Forelimb muscle (tissue), 1 donor: ENCODE data around the gene UNG. TPM values are rescaled to one million over a fixed set of nuclear protein-coding genes. Genes with fewer than 3 reads are reported as not detected.
"Not testable (repeated sequence)": the region's sequence is repeated elsewhere in the genome, so short reads cannot be mapped to it uniquely, and the experiment has no call there.

Experiments
- DNase-seq: peaks from one replicate; pipeline ENCODE4 v3.0.0-alpha.2; 2013; ENCODE audit warnings: low read depth
- polyA plus RNA-seq: library from polyadenylated mRNA; unstranded; fragments of 120-200 nt; gene quantifications from one replicate; pipeline ENCODE4 v1.2.1, GENCODE V29; 2013; ENCODE audit not compliant: insufficient read length

The UNG gene
- 22.3 TPM for polyA plus RNA-seq

DNA sequence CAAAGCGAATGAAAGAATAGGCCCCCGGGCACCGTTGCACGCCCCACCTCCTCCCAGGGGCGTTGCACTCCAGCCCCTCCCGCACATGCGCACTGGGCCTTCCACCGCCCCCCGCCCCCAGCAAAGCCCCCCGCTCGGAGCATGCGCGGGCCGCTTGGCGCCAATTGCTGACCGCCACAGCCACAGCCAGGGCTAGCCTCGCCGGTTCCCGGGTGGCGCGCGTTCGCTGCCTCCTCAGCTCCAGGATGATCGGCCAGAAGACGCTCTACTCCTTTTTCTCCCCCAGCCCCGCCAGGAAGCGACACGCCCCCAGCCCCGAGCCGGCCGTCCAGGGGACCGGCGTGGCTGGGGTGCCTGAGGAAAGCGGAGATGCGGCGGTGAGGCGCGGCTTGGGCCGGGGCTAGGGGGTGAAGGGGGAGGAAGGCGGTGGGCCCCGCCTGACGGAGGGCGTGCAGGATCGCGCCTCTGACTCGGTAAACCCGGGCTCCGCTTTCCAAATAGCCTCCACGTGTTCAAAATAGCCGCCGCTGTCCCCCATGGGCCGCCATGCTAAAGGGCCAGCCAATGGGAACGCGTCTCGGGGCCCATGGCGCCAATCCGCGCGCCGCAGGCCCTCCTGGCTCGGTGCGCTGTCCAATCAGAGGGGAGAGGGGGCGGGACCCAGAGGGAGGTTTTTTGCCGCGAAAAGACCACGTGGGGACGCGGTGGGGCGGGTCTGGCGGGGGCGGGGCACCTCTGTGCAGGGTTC is at the start of gene UNG:
UNG (plus strand) TSS at position 163 of the 748 bp plus-strand sequence; CDS start at position 246, 83 bp downstream.
- peak; percentile 87 for DNase-seq

DNA sequence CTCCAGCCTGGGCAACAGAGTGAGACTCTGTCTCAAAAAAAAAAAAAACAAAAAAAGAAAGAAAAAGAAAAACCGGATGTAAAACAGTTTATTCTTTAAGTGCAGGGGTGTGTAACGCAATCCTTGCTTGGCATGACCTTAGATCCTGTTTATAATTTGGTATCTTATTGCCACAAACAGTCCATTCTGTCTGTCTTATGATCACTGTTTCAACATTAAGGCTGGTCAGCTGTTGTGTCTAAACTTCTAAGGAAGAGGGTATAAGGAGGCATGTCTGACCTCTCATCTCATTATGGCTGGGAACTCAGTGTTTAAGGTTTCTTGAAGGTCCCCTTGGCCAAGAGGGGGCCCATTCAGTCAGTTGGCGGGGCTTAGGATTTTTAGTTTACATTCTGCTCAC is 48.7 kb upstream of the UNG start:
- not testable (repeated sequence) for DNase-seq

DNA sequence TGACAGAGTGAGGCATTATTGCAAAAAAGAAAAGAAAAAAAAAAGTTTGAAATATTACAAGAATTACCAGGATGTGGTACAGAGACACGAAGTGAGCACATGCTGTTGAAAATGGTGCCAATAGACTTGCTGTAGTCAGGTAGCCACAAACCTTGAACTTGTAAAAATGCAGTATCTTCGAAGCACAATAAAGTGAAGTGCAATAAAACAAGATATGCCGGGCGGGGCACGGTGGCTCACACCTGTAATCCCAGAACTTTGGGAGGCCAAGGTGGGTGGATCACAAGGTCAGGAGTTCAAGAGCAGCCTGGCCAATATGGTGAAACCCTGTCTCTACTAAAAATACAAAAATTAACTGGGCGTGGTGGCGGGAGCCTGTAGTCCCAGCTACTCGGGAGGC is 47.6 kb upstream of the UNG start:
- DNase-seq: not testable (repeated sequence)

DNA sequence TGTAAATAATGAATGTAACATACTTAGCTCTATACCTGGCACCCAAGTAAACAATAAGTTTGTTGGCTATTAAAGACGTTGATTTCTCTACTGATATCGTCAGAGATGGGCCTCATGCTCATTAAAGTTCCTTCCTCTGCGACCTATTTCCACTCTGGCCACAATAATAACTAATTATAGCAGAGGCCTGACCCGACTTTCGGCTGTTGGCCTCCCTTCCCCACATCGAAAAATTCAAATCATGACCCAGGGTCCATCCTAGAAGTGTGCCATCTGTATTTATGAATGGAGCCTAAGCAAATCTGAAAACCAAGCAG is 45.3 kb upstream of the UNG start:
- no peak for DNase-seq

DNA sequence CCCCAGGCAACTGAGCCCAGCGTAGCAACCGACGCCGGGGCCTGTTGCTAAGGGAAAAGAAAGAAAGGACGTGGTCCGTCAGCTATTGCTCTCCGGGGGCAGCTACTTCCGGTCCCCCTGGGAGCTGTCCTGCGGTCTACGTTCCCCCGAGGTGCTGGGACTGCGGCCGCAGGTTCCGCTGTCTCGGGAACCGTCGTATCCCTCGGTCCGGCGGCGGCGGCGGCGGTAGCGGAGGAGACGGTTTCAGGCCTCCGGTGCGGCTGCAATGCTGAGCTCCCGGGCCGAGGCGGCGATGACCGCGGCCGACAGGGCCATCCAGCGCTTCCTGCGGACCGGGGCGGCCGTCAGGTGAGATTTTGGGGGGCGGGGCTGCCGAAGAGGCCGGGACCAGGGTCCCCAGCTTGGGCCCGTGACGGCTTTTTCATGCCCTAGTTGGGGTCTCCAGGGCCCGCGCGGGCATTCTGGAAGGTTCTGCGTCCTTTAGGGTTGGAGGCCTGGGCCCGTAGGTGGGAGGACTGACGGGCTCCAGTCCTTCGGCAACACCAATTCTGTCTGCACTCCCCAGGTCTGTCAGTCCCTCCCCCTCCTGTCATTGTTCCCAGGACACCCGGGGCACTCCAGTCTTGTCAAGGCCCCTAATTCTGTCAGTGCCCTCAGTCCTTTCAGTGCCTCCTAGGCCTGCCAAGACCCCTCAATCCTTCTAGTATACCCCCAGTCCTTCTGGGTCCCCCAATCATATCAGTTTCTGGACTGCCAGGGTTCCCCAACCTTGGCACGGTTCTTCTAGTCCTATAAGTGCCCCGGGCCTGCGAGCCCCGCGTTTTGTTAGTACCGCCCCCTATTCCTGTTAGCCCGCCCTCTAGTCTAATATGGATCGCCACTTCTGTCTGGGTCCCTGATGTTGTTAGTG is 44.7 kb upstream of the UNG start, which contains the start of gene USP30:
USP30 (plus strand) TSS at position 163 of the 910 bp plus-strand sequence; CDS start at position 266, 103 bp downstream.
- DNase-seq: peak; percentile 54

DNA sequence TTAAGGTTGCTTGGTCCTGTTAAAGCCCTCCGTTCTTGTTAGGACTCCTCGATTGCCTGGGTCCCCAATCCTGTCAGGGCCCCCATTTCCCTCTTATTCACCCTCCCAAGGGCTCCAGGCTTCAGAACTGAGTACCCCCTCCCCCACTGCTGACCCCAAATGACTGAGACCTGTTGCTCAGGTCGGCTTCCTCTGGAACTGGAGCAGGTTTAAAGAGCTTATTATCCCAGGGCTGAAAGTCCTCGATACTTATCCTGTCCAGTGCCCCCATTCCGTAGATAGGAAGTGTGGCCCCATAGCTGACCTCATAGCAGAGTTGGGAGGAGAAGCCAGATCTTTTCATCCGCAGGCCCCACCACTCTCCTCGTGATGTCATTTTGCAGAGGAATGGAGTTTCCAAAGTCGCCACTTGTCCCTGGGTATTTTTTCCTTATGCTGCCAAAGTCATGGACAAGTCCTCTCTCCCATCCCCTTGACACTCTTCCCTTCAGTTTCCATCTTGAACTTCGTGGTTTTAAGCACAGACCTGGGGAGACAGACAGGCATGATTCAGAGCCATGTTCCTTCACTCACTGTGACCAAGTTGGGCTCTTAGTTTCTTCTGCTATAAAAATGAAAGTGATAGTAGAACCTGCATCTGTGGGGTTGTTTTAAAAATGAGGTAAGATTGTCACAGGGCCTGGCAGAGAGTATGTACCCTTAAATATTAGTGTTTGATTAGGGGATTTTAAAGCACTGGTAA is 43.8 kb upstream of the UNG start:
- no peak for DNase-seq

DNA sequence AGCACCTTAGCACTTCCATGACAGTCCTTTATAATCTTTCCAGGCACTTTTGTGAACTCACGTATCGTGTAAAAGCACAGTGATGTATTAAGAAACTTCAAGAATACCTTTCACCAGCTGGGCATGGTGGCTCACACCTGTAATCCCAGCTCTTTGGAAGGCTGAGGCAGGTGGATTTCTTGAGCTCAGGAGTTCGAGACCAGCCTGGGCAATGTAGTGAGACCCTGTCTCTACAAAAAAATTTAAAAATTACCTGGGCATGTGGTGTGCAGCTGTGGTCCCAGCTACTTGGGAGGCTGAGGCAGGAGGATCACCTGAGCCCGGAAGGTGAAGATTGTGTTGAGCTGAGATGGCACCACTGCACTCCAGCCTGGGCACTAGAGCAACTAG is 43.3 kb upstream of the UNG start:
- DNase-seq: not testable (repeated sequence)

DNA sequence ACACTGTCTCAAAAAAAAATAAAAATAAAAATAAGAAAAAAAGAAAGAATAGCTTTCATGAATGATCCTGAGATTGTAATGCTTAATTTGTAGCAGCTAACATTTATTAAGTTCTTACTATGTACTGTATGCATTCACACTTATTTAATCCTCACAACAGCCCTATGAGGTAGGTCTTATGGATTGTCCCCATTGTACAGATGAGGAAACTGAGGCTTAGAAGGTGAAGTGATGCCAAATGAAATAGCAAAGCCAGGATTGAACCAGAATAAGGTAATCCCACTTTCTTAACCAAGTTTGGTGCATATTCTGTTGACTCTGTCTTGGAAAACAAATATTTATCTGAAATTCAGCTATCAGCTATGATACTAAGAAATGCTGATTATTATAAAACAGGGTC is 42.9 kb upstream of the UNG start:
- DNase-seq: no peak

DNA sequence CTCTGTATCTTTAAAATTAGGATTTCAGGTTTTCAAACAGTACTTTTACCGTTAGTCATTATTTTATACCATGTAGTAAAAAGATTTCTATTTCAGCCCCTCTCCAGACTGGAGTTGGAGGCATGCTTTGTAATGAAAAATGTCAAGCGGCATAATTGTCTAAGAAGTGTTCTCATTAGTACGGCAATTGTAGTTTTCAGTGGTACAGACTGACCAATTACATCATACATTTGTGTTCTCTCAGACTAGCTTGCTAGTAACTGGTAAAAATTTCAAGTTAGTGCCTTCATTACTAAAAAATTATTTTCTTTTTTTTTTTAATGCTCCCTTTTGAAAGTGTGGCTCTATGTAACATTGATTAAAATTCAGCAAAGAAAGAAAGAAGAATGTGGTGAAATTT is 40.5 kb upstream of the UNG start:
- no peak for DNase-seq

DNA sequence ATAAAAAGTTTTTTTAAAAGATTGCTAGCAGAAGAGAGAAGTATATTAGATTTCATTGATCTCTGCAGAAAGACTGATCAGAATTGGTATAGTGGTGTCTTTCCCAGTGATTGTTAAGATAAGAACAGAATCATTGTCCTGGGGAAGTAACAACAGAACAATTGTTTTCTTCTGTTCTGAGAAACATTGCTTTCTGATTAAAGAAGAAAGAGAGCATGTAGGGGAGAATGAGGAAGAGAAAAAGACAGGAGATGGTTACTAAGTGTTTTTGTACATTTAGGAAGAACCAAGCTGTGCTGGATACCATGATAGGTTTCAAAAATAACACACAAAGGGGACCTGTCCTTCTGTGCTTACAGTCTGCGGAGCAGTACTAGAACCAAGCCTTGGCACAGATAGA is 40.0 kb upstream of the UNG start:
- no peak for DNase-seq

DNA sequence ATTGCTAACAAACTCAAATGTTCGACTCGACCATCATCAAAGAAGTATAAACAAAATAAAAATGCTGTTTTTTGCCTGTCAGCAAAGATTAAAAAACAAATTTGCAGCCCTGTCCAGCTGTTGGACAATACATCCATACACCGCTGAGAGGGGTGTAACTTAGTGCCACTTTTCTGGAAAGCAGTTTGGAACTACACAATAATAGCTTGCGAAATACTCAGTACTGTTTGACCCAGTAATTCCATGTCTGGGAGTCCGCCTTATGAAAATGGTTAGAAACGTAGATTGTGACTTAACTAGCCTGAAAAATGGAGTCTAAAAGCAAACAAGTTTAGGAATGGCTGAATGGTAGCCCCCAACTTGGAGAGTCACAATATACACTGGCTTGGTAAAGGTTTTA is 38.6 kb upstream of the UNG start:
- DNase-seq: no peak

DNA sequence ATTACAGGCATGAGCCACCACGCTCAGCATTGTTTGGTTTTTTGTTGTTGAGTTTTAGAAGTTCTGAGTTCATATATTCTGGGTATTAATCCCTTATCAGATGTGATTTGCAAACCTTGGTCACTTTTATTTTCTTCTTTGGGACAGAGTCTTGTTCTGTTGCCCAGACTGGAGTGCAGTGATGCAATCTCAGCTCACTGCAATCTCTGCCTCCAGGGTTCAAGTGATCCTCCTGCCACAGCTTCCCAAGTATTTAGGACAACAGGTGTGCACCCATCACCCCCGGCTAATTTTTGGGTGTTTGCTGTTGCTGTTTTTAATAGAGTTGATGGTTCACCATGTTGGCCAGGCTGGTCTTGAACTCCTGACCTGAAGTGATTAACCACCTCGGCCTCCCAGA is 33.3 kb upstream of the UNG start:
- no peak for DNase-seq

DNA sequence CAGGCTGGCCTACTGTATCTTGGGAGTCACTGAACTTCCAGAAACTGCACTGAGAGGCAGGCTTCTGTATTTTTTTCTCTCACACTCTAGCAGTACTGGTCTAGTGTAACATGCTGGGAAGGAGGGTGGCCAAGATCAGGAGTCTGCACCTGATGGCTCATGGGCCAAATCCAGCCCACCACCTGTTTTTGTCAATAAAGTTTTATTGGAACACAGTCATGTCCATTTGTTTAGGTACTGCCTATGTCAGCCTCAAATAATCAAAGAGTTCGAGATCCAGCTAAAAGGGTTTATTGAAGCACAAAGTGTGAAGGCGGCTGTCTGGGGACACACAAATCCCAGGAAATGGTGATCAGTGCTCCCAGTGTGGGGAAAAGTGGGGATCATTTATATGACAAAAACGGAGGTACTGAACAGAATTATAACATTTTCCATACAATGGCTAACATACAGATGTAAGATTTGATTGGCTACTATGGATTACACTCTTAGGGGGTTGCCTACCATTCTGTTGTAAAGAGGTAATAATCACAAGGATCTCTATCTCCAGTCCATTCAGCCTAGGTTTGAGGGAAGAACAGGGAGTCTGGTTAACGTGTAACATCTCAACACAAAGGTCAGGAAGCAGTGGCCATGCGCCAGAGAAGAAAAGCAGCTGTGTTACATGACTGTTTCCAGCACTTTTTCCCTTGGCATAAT is 32.1 kb upstream of the UNG start:
- no peak for DNase-seq

DNA sequence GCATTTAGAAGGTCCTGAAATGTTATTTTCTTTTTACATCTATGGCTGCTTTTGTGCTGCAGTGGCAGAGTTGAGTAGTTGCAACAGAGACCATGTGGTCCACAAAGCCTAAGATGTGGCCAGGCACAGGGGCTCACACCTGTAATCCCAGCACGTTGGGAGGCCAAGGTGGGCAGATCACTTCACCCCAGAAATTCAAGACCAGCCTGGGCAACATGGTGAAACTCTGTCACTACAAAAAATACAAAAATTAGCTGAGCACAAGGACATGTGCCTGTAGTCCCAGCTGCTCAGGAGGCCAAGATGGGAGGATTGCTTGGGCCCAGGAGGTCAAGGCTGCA is 31.6 kb upstream of the UNG start:
- DNase-seq: no peak

DNA sequence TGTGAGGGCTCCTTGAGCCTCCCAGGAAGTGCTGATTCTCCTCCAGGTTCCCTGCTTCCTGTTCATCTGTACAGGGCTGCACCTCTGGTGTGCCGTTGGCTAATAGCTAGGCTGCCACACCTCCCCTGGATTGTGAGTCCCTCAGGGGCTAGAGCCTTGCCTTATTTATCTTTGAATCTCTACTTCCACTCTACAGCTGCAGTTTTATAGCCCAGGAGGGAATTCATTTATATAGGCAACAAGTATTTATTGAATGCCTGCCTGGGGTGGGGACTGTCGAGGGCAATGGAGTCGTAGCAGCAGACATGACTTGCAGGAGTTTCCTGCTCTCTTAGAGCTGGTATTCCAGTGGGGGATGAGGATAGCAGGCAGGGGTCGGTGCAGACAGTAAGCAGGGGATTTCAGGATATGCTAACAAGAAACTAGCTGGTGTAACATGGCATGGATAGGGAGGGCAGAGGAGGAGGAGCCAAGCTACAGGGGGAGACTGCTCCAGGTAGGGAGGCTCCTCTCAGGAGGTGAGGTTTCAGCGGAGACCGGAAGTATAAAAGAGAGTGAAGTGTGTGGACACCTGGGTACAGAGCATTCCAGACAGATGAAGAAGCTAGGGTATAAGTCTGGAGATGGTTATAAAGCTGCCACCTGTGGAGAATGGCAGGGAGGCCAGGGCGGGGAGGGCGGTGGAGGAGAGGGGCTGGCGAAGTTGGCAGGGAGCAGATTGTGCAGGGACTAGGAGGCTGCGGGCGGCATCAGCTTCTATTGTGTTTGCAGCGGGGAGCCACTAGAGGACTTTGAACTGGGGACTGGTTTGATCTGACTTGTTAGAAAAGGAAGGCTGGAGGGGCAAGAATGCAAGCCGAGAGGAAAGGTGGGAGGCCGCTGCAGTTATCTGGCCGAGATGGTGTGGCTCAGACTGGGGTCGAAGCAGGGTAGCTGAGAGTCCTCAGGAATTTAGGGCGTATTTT is 27.8 kb upstream of the UNG start:
- no peak for DNase-seq

DNA sequence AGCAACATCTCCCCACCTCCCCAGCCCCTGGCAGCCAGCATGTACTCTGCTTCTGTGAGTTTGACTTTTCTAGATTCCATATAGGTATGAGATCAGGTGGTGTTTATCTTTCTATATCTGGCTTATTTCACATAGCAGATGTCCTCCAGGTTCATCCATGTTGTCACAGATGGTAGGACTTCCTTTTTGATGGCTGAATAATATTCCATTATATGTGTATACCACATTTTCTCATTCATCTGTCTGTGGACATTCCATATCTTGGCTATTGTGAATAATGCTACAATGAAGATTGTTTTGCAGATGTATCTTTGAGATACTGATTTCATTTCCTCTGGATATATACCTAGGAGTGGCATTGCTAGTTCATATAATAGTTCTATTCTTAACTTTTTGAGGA is 22.5 kb upstream of the UNG start:
- DNase-seq: no peak

DNA sequence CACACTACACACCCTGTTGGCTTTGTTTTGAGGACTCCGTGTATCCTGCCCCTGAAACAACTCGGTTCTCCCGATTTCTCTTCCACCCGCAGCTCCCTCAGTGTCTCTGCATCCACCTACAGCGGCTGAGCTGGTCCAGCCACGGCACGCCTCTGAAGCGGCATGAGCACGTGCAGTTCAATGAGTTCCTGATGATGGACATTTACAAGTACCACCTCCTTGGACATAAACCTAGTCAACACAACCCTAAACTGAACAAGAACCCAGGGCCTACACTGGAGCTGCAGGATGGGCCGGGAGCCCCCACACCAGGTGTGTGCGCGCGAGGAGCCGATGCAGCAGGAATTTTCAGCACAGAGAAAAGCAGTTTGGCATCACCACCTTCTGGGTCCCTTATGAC is 14.6 kb upstream of the UNG start:
- no peak for DNase-seq

DNA sequence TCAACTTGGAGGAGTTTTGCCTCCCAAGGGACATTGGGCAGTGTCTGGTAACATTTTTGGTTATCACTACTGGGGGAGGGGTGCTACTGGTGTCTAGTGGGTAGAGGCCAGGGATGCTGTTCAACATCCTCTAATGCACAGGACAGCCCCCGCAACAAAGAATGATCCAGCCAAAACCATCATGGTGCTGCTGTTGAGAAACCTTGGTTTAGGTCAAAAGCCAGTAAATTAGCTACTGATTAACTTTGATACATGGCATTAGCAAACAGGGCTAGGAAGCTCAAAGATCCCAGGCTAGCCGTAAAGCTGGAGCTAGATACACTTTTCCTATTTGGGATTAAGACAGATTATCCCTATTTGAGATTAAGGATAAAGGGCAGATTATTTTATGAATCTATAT is 13.0 kb upstream of the UNG start:
- no peak for DNase-seq

DNA sequence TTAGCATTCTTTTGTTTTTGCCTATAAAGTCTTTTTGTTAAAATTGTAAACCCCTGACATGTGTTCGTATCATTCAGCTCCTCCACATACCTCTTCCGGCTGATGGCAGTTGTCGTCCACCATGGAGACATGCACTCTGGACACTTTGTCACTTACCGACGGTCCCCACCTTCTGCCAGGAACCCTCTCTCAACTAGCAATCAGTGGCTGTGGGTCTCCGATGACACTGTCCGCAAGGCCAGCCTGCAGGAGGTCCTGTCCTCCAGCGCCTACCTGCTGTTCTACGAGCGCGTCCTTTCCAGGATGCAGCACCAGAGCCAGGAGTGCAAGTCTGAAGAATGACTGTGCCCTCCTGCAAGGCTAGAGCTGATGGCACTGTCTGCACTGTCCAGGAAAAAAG is 11.8 kb upstream of the UNG start:
- DNase-seq: no peak

DNA sequence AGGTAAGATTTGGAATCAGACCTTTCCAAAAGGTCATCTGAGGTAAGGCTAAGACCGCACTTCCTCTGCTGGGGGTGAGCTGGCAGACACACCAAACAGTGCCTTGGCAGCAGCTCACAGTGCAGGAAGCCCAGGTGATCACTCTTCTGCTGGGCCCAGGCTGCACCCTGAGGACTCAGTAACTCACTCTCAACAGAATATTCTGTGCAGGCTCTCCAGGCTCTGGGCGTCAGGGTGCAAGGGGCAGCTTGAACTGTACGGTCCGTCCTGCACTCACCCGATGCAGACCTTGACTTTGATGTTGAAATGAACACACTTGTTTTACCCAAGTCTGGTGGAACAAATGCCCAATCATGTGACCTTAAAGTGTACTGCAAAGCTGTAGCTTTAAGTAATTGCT is 10.1 kb upstream of the UNG start:
- DNase-seq: no peak

DNA sequence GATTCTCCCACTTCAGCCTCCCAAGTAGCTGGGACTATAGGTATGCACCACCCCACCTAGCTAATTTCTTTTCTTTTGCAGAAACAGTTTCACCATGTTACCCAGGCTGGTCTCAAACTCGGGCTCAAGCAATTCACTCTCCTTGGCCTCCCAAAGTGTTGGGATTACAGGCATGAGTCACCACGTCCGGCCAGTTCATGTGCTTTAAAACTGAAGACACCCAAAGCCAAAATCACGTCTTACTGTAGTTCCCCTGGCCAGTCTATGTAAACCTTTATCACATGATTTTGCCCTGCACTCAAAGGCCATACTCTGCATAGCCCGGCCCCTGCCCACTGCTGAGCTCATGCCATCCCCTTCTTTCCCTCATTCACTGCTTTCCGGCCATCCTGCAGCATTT is 8.6 kb upstream of the UNG start:
- no peak for DNase-seq
